Measurements from ENCODE around the gene DCAF17.

Gene DCAF17, protein sequence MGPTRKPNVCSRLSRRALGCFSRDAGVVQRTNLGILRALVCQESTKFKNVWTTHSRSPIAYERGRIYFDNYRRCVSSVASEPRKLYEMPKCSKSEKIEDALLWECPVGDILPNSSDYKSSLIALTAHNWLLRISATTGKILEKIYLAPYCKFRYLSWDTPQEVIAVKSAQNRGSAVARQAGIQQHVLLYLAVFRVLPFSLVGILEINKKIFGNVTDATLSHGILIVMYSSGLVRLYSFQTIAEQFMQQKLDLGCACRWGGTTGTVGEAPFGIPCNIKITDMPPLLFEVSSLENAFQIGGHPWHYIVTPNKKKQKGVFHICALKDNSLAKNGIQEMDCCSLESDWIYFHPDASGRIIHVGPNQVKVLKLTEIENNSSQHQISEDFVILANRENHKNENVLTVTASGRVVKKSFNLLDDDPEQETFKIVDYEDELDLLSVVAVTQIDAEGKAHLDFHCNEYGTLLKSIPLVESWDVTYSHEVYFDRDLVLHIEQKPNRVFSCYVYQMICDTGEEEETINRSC

DNA sequence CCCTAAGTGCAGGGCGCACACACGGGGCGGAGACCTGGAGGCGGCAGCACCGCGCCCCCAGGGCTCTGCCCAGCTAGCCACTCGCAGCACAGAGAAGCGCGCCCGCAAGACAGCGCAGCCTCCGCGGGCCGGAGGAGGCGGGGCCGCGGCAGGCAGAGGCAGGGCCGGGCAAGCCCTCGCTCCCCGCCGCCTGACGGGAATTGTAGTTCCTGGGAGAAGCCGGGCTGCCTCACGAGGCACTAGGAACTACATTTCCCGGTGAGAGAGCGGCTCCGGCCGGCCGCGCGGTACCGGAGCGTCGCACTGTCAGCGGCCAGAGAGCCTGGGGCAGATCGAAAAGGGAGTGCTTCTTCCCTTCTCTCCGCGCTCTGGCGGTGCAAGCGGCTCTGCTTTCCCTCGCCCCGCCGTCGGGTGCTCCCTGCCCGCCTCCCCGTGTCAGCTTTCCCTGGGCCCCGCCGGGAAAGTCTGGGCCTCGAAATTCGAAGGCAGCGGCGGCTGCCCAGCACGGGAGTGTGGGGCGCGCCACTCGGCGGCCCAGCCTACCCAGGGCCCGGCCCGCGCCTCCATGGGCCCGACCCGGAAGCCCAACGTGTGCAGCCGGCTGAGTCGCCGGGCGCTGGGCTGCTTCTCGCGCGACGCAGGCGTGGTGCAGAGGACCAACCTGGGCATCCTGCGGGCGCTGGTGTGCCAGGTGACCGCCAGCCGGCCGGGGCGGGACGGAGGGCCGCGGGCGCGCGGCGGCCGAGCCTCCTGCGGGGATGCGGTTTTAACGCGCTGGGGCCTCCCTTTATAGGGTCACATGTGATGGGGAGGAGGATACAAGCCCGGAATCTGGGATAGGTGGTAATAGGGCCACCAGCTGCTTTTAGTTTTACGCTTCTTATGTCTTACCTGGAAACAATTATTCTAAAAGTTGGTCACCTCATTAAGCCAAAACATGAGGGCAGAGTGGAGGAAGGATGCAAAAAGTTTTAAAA is at the start of gene DCAF17:
Gene DCAF17, plus strand, starts transcription at position 214 of the 977 bp plus-strand sequence. Its CDS starts 352 bp downstream, at position 566.
- peak; percentile 99 for DNase-seq (ENCODE audit: low spot score)

DNA sequence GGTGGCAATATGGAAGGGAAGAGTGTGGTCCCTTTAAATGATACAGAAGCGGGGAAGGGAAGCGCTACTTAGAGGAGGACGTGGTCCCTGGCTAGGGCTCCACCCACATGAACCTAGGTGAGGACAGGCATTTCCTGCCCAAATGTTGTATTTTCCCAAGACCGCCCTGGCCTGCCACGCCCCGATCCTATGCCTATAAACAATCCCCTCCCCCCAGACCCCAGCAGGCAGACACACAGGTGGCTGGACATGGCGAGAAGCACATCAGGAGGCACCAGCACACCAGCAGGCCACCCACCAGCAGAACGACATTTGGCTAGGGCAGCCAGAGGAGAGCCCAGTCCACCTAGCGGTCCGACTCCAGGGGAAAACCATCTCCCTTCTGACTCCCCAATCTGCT is 47.4 kb upstream of the DCAF17 start:
- no peak for DNase-seq (ENCODE audit: low spot score)

DNA sequence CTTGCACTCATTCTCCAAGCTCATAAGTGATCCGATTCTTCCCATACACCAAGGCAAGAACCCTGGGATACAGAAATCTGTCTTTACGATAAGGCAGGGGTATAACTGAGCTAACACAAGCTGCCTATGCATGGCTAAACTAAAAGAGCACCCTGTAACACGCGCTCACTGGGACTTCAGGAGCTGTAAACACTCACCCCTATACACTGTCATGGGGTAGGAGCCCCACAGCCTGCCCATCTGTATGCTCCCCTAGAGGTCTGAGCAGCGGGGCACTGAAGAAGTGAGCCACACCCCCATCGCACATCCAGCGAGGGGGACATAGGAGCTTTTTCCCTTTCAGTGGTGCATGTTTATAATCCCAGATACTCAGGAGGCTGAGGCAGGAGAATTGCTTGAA is 47.0 kb upstream of the DCAF17 start:
- DNase-seq (ENCODE audit: low spot score): no peak

GRCh38 chr2:171389325-171389724 is 44.7 kb upstream of the DCAF17 start:
- DNase-seq (ENCODE audit: low spot score): no peak

- DNase-seq (ENCODE audit: low spot score): no peak
Observed at GRCh38 chr2:171389780-171390179, 44.2 kb upstream of the DCAF17 start.

DNA sequence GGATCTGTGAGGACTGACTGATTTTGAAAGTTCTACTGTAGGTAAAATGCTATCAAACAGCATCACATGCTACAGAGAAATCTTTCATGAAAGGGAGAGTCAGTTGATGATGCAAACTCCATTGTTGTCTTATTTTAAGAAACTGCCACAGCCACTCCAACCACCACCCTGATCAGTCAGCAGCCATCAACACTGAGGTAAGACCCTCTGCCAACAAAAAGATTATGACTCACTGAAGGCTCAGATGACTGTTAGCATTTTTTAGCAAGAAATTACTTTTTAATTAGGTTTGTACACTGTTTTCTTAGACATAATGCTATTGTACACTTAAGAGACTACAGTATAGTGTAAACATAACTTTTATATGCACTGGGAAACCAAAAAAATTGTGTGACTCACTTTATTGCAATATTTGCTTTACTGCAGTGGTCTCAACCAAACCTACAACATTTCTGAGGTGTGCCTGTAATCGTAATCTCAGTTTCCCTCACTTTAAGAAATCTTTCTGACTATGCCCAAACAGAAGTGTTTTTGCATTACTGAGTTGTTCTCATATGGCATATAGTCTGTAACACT is 43.0 kb upstream of the DCAF17 start:
- DNase-seq (ENCODE audit: low spot score): no peak

GRCh38 chr2:171391532-171391931 is 42.5 kb upstream of the DCAF17 start:
- no peak for DNase-seq (ENCODE audit: low spot score)

DNA sequence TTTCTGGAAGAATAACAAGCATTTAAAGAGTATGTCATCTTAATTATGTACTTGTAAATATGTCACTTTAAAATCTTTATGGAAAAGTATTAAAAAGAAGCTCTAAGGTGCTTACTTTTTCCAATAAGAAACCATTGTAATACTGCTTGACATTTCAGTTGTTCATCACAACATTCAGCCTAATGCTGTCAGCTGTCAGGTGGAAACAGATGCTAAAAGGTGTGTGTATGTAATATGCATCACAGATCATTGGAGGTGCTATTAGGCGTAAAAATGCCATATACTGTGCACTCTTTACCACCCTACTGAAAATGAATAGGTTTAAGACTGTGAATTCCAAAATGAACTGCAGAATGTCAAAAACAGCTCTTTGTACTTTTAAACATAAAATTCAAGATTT is 40.5 kb upstream of the DCAF17 start:
- no peak for DNase-seq (ENCODE audit: low spot score)

GRCh38 chr2:171394164-171394740 is 39.8 kb upstream of the DCAF17 start:
- DNase-seq (ENCODE audit: low spot score): no peak

DNA sequence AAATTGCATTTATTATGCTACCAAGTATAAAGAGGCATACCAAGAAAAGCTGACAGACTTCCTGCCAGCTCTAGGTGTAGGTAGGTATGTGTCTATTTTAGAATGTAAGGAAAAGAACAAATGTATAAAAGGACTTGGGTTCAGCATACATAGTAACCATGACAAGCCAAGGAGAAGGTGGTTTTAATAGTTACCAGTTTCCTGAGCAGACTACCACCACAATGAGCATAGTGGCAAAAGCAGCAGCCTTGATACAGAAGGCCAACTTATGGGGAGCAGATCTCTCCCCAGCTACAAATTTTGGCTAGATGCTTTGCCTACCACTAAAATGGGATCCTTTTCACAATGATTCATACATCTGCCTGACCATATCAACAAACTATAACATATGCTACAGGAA is 34.7 kb upstream of the DCAF17 start:
- no peak for DNase-seq (ENCODE audit: low spot score)

GRCh38 chr2:171400395-171400794 is 33.6 kb upstream of the DCAF17 start:
- no peak for DNase-seq (ENCODE audit: low spot score)

DNA sequence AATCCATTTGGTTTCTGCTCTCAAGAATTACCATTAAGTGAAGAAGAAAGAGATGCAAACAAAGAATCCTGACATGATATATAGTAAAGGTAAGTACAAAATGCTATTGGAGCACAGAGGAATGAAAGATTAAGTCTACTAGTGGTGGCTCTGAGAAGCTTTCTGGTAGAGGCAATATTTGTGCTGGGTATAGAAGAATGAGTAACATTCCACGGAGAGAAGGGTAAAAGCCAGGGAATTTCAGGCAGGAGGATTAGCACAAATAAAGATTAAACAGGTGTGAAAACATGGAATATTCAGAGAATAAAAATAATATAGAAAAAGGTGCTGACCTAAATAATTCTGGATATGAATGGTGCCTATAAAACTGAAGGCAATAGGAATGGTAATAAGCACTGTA is 32.1 kb upstream of the DCAF17 start:
- no peak for DNase-seq (ENCODE audit: low spot score)

GRCh38 chr2:171402906-171403580 is 31.0 kb upstream of the DCAF17 start:
- no peak for DNase-seq (ENCODE audit: low spot score)

DNA sequence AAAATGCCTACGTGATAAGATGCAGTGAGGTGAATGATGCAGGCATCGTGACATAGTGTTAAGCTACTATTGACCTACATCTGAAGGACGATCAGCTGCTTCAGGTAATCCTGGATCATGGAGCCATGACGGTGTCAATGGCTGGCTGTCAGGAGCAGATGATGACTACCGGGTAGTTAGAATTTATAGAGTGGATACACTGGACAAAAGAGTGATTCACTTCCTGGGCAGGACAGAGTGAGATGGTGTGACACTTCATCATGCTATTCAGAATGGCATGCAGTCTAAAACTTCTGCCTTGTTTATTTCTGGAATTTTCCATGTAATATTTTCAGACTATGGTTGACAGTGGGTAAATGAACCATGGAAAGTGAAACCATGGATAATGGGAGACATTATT is 29.8 kb upstream of the DCAF17 start:
- peak; percentile 3 for DNase-seq (ENCODE audit: low spot score)

GRCh38 chr2:171404719-171405118 is 29.3 kb upstream of the DCAF17 start:
- DNase-seq (ENCODE audit: low spot score): no peak

GRCh38 chr2:171405546-171405945 is 28.5 kb upstream of the DCAF17 start:
- no peak for DNase-seq (ENCODE audit: low spot score)

DNA sequence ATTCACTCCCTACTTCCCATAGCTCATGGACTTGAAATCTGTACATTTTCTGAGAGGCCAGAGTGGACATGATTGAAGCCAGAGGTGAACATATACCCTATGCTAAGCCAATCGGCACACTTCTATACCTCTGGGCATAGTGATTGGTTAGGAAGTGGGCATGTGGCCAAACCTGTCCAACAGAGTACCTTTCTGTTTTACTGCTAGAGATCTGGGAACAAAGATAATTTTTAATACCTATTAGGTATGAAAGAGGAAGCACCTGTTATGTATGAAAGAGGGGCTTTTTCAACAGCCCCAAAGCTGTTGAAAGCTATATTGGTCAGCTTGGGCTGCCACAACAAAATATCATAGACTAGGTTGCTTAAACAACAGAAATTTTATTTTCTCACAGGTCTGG is 28.0 kb upstream of the DCAF17 start:
- DNase-seq (ENCODE audit: low spot score): no peak

DNA sequence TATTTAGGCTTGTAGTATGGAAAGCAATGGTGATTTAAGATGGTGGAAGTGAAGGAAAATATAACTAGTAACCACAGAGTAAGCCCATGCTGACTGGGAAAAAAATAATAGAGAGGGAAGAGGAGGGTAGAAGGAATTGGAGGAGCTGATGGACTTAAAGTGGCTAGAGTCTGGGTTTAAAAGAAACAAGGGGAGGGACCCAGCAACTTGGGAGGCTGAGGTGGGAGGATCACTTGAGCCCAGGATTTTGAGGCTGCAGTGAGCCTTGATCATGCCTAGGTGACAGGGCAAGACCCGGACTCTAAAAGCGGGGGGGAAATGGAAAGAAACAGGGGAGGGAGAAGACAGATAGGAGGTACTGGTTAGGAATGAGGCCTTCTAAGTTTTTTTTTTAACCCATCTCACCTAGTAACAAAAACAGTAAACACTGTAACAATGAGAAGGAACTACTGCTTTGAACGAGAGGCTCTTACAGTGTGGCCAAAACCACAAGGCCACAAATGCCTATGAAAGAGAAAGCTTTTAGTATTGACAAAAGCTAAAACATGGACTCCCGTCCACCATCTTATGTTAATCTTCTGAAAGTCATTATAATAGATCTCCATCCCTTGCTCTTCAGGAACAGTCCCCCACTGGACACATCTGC is 26.9 kb upstream of the DCAF17 start:
- DNase-seq (ENCODE audit: low spot score): peak; percentile 9

- no peak for DNase-seq (ENCODE audit: low spot score)
Observed at GRCh38 chr2:171407676-171408044, 26.4 kb upstream of the DCAF17 start.

DNA sequence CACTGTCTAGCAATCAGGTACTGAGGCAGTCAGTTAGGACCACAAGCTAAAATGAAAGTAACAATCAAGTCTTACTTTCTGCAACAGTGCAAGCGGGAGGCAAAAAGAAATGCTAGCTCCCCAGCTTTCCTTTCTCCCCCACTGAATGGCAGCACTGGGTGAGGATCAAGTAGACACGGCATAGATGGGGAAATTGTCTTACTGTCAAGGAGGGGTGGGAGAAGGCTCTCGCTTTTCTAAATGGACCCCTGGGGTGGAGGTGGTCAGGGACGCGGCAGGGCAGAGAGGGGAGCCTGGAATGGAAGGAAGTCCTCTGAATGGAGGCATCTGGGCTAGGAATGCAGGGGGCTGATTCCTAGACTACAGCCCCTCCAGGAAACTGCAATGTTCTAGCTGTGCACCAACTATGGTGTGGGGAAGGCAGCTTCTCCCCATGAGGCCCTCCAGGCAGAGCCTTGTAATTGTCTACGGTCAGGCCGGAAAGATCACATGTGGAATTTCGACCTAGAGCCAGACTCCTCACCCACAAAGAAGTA is 24.5 kb upstream of the DCAF17 start:
- no peak for DNase-seq (ENCODE audit: low spot score)

DNA sequence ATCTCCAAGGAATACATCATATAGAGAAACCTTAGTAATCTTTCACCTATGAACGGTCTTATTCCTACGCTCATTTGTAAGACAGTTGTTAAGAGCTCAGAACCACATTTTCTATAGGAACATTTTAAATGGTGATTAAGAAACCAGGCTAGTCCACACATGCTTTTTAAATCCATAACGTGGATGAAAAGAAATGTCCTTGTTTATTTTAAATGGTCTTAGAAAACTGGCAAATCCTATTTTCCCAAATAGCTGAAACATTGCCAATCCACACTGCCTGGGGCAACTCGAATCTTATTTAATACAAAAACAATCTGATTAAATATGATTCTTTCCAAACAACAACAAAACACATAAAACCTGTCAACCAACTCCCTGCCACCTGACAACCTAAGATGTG is 23.9 kb upstream of the DCAF17 start:
- DNase-seq (ENCODE audit: low spot score): no peak
